SK-MEL-5 (cell line): ENCODE data around the gene PLCB2. TPM values are rescaled to one million over a fixed set of nuclear protein-coding genes. Genes with fewer than 3 reads are reported as not detected.

Experiments
- DNase-seq: peaks from one replicate; pipeline ENCODE4 v3.0.0-alpha.2; 2016; ENCODE audit warnings: low read depth, low spot score
- in situ Hi-C: cut with HindIII; loops from 2 replicates; pipeline ENCODE4 v1.10.0; 2016; ENCODE audit warnings: low sequenced_read_pairs, high pct_unique_total_duplicates, low pct_unique_long_range_greater_than_20kb
- total RNA-seq: library from RNA; depleted of rRNA; stranded (reverse); fragments of >200 nt; shearing (Covaris generic); gene quantifications from 2 replicates; pipeline ENCODE4 v1.2.3, GENCODE V29; 2014; rRNA removed

The PLCB2 gene
- total RNA-seq, 1 experiment from 2014 or later, result 1.9 TPM

DNA sequence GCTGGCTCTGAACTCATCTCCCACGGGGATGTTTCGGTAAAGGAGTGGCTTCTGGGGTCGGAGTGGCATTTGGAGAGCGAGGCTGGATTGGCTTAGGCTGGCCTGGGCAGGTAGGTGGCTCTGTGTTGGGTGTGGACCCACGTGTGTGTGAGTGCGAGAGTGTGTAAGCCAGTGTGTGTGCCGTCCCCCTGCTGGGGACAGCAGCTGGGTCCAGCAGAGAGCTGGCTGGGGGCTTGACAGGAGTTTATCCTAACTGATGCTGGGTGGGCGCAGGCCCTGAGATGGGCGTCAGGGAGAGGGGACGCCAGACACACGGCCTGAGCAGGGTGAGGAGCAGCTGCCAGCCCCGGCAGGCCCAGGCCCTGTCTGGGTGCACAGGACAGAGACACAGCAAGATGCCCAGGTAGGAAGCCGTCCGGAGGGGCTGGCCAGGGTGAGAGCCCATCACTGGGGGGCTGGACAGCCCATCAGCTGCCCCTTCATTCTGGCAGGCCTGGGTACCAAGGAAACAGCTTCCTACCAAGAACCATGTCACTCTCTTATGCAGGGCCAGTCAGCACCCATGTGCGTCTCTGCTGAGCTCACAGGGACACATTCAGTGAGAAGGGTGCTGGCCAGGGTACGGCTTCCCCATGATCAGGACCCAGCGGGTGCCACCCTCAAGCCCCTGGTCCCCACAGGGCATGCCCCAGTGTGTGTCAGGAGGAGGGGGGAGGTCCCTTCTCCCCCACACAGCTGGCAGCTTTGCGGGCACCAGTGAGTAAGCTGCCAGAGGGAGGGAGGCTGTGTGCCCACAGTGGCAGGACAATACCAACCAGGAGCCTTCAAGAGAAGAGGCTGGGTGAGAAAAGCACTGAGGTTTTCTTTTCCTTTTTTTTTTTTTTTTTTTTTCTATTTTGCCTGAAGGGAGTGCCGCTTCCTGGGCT lies 67.8 kb downstream of the PLCB2 start:
- in situ Hi-C loops, result no loop called here
- no peak for DNase-seq

- DNase-seq, result no peak
- in situ Hi-C loops, result no loop called here
Measured at GRCh38 chr15:40239404-40239692, 68.4 kb downstream of the PLCB2 start.

GRCh38 chr15:40238532-40239403 lies 69.0 kb downstream of the PLCB2 start, which contains the start of gene PAK6:
Gene PAK6 (plus strand): TSS chr15:40239063. CDS start chr15:40264786, 25,723 bp downstream.
- no peak for DNase-seq
- in situ Hi-C loops, result no loop called here

Other genes with a start within 250 kb of the PLCB2 start
- 6.9 and 7.8 TPM in 2 replicates for gene BMF, start 199.1 kb downstream of the PLCB2 start, total RNA-seq
- 34.6 and 36.9 TPM in 2 replicates for gene BUB1B, start 146.9 kb downstream of the PLCB2 start, total RNA-seq
- gene PAK6, start 68.9 kb downstream of the PLCB2 start, total RNA-seq, result not detected in 2 replicates
- 0.16 and 0.29 TPM in 2 replicates for gene ANKRD63, start 24.9 kb downstream of the PLCB2 start, total RNA-seq
- gene INAFM2, start 15.8 kb upstream of the PLCB2 start, total RNA-seq, result 11.5 and 12.3 TPM in 2 replicates
- gene CCDC9B, start 33.0 kb upstream of the PLCB2 start, total RNA-seq, result 5.0 and 5.5 TPM in 2 replicates
- not detected in 2 replicates for gene PHGR1, start 43.1 kb upstream of the PLCB2 start, total RNA-seq
- 0.34 and 0.80 TPM in 2 replicates for gene DISP2, start 50.3 kb upstream of the PLCB2 start, total RNA-seq
- 39.7 and 41.8 TPM in 2 replicates for gene KNSTRN, start 74.8 kb upstream of the PLCB2 start, total RNA-seq
- 16.6 and 23.3 TPM in 2 replicates for gene IVD, start 97.9 kb upstream of the PLCB2 start, total RNA-seq
- 9.1 and 10.7 TPM in 2 replicates for gene BAHD1, start 133.0 kb upstream of the PLCB2 start, total RNA-seq
- 15.5 and 16.4 TPM in 2 replicates for gene CHST14, start 163.0 kb upstream of the PLCB2 start, total RNA-seq